H1 (cell line): ENCODE measurements around the gene SV2A. TPM values are rescaled to one million over a fixed set of nuclear protein-coding genes. Genes with fewer than 3 reads are reported as not detected.

Experiments used
- JUN ChIP-seq: IDR thresholded peaks from 2 replicates; pipeline ENCODE4 v1.6.1; 2011; ENCODE audit warnings: low read depth, mild to moderate bottlenecking, improper control_type of control experiment, low read length
- MAFK ChIP-seq: IDR thresholded peaks from 2 replicates; pipeline ENCODE4 v1.6.1; 2012; ENCODE audit warnings: low read depth, mild to moderate bottlenecking, improper control_type of control experiment, low read length
- SRF ChIP-seq: IDR thresholded peaks from 2 replicates; pipeline ENCODE4 v1.6.1; 2011; ENCODE audit warnings: mild to moderate bottlenecking, low read depth, low read length, moderate library complexity
- polyA plus RNA-seq, 7 experiments: library from polyadenylated mRNA; depleted of rRNA in 3 of 7; stranded (reverse) in 5 of 7; unstranded in 2 of 7; fragments of >200 nt in 5 of 7; fragments of 200-250 nt in 2 of 7; gene quantifications; 1 replicate in 5 of 7; 2 replicates in 1 of 7; 4 replicates in 1 of 7; pipeline versions ENCODE4 v1.2.1 to v1.2.3, GENCODE V29; 2011 to 2013; ENCODE audit warnings: missing spikeins in 2 of 7, mixed read lengths in 2 of 7
- total RNA-seq: library from RNA; stranded (reverse); fragmentation: NEBNext Ultra II Directional; extraction: Animal tissue kit (Norgen Biotek cat#: 25700); gene quantifications from 2 replicates; pipeline ENCODE4 v1.2.1, GENCODE V29; 2021

The SV2A gene
- total and polyA plus RNA-seq, 2 of the 8 experiments (the other 6 are each of a cell fraction or from before 2014, with no cell fraction given), result 41.8 to 51.8 TPM

DNA sequence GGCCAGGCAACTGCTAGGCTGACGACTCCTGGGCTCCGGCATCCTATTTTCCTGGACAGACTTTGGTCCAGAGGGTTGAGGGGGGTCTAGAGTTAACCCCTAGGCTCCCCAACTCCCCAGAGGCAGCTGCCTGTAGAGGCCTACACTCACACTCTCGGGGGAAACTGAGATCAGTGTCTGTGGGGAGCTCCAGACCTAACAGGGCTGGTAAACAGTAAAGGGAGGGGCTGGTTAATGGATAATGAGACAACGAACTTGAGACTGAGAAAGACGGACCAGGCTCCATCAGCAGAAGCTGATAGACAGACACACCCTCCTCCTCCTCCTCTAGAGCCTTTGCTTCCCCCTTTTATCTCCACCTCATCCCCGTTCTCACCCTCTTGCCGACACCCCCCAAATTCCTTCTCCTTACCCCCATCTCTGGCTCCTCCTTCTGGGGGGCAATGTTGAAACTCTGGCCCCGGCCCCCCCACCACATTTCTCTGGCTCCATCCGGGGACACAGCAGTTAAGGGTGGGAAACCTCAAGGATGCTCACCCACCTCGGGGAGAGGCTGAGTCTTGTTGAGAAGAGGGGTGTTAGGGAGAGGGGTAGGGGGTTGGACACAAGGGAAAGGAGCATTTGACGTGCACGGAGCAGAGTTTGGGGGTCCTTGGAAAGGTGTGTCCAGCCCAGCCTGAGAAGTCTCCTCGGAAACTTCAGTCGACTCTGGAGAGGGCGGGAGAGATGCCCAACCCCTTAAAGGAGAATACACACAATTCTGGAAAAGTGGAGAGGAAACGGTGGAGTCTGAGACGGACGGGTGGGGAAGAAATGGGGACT lies 18.7 kb upstream of the SV2A start, which contains the start of gene MTMR11 (continued):
- TF ChIP-seq SRF, result no peak
- no peak for TF ChIP-seq MAFK
- no peak for TF ChIP-seq JUN
- TF ChIP-seq, all 59 proteins: peak for 0
